Panc1 (cell line): ENCODE measurements around the gene DEXI.

Source experiments
- CTCF ChIP-seq: fragments of 450-650 bp; IDR thresholded peaks from 2 replicates; pipeline ENCODE4 v1.5.1; 2017; ENCODE audit warnings: mild to moderate bottlenecking
- POLR2AphosphoS5 ChIP-seq: IDR thresholded peaks from 2 replicates; pipeline ENCODE4 v1.6.1; 2012; ENCODE audit warnings: mild to moderate bottlenecking, low read depth, low read length, moderate library complexity
- SIN3A ChIP-seq: IDR thresholded peaks from 2 replicates; pipeline ENCODE4 v1.6.1; 2012; ENCODE audit warnings: low read depth, mild to moderate bottlenecking, low read length, moderate library complexity, borderline replicate concordance; ENCODE audit not compliant: insufficient read depth
- TCF7L2 ChIP-seq: IDR thresholded peaks from 2 replicates; pipeline ENCODE4 v1.6.1; 2011; ENCODE audit warnings: mild to moderate bottlenecking, low read depth, low read length, inconsistent platforms
- TF ChIP-seq, protein P1 (sequence below), 2 experiments: IDR thresholded peaks; 2 replicates each; pipeline ENCODE4 v1.6.1; 2011 to 2012; ENCODE audit warnings: low read depth in 2 of 2, control low read depth in 1 of 2, low read length in 1 of 2, mild to moderate bottlenecking in 1 of 2, moderate library complexity in 1 of 2; ENCODE audit not compliant: insufficient read depth in 1 of 2

- TF ChIP-seq CTCF: no peak
- no peak for TF ChIP-seq TCF7L2
- no peak for TF ChIP-seq POLR2AphosphoS5
- TF ChIP-seq, protein P1, sequence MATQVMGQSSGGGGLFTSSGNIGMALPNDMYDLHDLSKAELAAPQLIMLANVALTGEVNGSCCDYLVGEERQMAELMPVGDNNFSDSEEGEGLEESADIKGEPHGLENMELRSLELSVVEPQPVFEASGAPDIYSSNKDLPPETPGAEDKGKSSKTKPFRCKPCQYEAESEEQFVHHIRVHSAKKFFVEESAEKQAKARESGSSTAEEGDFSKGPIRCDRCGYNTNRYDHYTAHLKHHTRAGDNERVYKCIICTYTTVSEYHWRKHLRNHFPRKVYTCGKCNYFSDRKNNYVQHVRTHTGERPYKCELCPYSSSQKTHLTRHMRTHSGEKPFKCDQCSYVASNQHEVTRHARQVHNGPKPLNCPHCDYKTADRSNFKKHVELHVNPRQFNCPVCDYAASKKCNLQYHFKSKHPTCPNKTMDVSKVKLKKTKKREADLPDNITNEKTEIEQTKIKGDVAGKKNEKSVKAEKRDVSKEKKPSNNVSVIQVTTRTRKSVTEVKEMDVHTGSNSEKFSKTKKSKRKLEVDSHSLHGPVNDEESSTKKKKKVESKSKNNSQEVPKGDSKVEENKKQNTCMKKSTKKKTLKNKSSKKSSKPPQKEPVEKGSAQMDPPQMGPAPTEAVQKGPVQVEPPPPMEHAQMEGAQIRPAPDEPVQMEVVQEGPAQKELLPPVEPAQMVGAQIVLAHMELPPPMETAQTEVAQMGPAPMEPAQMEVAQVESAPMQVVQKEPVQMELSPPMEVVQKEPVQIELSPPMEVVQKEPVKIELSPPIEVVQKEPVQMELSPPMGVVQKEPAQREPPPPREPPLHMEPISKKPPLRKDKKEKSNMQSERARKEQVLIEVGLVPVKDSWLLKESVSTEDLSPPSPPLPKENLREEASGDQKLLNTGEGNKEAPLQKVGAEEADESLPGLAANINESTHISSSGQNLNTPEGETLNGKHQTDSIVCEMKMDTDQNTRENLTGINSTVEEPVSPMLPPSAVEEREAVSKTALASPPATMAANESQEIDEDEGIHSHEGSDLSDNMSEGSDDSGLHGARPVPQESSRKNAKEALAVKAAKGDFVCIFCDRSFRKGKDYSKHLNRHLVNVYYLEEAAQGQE (IDR thresholded peaks at IDR 0.05; ENCODE audit: insufficient read depth in 1 of 2, low read depth in 2 of 2, low read length in 1 of 2): no peak
- TF ChIP-seq SIN3A: no peak
Observed at GRCh38 chr16:10947211-10947787, 5.0 kb upstream of the DEXI start.
